GM23248 (cell line): ENCODE measurements around the gene RAD51B.

Source experiments
- EZH2 ChIP-seq: fragments of 200-600 bp; sonication (generic); IDR thresholded peaks from 2 replicates; pipeline ENCODE4 v1.6.1; 2018; ENCODE audit warnings: antibody characterized with exemption, mild to moderate bottlenecking; ENCODE audit not compliant: insufficient read depth, poor library complexity, severe bottlenecking
- EZH2phosphoT487 ChIP-seq: fragments of 200-600 bp; sonication (generic); IDR thresholded peaks from 2 replicates; pipeline ENCODE4 v1.6.1; 2018; ENCODE audit warnings: antibody characterized with exemption, moderate library complexity, mild to moderate bottlenecking, low read depth; ENCODE audit not compliant: insufficient read depth

GRCh38 chr14:68712703-68713370 is 893.3 kb downstream of the RAD51B start:
- TF ChIP-seq EZH2 (no peak), EZH2phosphoT487 (no peak)
